HK-2 (cell line): ENCODE results near the gene SCYL3.
"Not testable (repeated sequence)": the region's sequence is repeated elsewhere in the genome, so short reads cannot be mapped to it uniquely, and the experiment has no call there.

Source experiments
- DNase-seq: peaks from one replicate; pipeline ENCODE4 v3.0.0-alpha.2; 2018; ENCODE audit not compliant: unreplicated experiment

The SCYL3 gene, protein sequence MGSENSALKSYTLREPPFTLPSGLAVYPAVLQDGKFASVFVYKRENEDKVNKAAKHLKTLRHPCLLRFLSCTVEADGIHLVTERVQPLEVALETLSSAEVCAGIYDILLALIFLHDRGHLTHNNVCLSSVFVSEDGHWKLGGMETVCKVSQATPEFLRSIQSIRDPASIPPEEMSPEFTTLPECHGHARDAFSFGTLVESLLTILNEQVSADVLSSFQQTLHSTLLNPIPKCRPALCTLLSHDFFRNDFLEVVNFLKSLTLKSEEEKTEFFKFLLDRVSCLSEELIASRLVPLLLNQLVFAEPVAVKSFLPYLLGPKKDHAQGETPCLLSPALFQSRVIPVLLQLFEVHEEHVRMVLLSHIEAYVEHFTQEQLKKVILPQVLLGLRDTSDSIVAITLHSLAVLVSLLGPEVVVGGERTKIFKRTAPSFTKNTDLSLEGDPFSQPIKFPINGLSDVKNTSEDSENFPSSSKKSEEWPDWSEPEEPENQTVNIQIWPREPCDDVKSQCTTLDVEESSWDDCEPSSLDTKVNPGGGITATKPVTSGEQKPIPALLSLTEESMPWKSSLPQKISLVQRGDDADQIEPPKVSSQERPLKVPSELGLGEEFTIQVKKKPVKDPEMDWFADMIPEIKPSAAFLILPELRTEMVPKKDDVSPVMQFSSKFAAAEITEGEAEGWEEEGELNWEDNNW

DNA sequence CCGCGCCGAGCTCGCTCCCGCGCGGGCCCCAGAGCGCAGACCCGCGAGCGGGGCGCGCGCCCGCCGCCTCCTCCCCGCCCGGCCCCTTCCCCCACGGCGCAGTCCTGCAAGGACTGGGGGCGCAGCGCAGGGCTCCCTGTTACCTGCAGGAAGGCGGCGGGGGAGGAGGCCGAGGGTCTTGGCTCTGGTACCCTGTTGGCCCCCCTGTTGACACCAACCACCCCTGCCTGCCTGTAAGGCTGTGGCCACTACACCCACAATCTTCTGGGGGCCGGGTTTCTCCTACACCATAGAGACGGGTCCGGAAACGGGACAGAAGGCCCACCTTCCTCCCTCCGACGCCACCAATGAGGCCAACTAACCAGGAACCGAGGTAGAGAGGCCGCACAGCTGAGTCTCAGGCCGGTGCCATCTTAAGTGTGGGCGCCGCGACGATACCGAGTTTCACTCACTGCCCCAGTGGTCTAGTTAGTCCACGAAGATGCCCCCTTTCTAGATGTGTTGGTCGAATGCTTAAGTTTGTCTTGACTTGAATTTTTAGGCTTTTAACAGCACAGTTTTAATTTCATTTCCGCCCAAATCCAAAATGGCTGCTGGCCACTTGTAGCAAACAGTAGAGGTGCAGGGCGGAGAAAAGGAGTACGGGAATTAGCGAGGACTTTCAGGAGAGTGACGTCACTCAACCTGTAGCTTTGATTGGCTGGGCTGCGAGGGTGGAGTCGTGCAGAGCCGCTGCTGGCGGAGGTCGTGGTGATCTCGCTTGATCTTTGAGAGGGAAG, at the start of gene SCYL3:
TSS of gene SCYL3 (minus strand) at position 252 of the 779 bp plus-strand sequence. CDS start 5,056 bp downstream, outside the sequence.
- DNase-seq: peak; percentile 91

DNA sequence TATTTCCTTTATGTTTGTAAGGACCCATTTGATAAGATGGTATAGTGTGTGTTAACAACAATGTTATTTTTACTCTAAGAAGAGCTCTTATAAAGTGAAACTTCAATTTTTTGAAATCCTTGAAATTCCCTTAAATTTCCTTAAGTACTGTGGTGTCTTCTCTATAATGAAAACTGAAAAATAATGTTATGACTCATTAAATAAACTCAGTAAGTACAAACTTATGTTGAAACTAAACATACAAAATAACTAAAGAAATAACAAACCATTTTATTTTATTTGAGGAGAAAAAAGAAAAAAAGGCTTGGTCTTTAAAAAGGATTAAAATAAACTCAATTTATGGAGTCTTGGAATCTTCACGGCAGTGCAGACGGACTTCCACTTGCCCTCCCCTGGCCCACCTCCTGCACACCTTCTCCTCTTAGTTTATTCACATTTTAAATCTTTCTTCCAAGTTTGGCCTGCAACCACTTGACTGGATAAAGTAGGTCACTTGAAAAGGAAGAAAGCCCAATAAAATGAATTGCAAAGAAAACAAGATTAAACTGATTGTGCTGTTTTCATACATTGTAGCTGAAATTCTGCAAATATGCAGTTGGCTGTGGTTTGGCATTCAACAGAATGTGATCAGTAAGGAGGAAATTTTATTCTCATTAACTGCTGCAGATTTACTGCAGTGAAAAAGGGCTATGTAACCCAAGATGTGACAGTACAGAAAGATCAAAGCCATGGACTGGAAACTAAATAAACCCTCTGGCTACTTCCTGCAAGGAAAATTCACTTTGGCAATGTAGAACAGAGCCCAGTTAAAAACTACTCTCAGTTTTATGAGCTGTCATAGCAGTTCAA, 48.5 kb upstream of the SCYL3 start:
- DNase-seq: no peak

DNA sequence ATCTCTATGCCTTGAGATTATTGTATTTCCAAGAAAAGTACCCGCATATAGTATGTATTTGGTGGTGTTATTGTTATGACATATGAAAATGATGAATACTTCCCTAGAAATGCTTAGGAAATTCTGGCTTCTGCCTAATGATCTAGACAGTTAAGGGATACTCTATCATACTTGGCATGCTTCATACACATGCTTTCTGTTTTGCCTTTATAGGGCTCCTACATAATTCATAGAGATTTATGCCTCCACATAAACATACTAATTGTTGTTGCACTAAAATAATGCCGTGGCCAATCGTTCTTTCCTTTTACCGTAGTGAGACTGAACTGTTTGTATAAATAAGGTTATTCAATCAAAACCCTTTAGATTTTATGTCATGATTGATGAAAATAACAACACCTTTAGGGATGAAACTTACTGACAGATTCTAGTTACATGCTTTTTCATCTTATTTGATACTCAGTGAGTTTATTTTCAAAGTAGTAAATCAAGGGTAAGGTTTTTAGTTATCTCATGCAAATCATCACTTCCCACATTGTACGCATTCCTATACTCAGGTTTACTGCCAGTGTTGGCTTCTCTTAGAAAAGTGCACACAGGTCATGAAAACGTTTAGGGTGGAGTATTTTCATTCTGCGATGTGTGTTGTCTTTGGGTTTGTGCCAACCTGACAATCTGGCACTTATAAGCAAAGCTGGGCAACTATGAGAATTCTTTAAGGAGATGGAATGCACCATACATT, 40.5 kb upstream of the SCYL3 start:
- no peak for DNase-seq

DNA sequence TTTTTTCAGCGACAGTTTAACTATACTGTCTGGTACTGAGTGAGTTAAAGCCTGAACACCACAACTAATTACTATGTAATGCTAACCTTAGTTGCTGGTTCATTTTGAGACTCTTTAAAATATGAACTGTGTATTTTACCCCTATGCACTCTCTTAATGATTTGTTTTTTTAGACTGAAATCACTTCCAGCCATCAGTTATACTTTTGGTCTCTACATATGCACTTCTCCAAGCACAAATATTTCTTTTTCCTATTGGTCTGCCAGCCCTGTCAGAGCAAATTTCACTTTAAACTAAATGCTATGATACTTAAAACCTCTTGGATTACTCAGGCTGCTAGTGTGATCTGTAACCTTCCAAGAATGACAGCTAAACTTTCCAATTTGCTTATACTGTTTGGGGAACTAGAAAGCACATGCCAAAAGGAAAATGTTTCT, 38.1 kb upstream of the SCYL3 start:
- DNase-seq: no peak

DNA sequence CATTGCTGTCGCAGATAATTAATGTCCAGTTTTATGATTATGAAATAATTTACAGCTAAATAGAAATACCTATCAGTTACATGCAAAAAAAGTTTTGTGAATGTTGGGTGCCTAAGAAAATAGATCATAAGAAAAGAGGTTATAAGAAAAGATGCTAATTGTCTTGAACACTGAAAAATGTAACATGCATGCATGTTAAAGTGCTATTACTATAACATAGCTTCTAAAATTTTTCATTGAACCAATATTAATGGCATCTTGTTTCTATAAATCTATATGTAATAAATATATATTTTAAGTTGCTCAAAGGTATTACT, 35.5 kb upstream of the SCYL3 start:
- no peak for DNase-seq

DNA sequence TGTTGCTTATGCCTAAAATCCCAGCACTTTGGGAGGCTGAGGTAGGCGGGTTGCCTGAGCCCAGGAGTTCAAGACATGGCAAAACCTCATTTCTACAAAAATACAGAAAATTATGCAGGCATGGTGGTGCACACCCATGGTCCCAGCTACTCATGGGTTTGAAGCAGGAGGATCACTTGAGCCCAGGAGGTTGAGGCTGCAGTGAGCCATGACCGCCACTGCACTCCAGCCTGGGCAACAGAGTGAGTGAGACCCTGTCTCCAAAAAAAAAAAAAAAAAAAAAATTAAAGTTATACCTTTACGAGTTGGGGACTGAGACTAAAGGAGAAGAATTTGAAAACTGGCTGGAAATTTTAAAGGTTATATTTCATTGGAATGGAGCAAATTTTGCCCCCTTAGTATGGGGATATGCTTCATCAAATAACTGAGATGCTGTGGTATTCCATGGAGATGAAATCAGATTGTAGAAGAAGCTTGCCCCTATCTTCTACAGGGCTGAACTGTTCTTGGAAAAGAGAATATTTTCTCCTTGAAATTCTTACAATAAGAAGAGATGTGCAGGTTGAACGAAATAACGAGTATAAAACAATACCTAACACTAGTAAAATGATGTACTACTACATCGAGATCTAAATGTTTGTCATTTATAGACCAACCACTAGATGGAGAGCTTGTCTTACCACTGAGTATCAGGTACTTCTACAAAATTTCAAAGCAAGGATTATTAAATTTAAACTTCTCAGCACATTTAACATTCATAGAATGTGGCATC, 34.9 kb upstream of the SCYL3 start:
- DNase-seq: no peak

DNA sequence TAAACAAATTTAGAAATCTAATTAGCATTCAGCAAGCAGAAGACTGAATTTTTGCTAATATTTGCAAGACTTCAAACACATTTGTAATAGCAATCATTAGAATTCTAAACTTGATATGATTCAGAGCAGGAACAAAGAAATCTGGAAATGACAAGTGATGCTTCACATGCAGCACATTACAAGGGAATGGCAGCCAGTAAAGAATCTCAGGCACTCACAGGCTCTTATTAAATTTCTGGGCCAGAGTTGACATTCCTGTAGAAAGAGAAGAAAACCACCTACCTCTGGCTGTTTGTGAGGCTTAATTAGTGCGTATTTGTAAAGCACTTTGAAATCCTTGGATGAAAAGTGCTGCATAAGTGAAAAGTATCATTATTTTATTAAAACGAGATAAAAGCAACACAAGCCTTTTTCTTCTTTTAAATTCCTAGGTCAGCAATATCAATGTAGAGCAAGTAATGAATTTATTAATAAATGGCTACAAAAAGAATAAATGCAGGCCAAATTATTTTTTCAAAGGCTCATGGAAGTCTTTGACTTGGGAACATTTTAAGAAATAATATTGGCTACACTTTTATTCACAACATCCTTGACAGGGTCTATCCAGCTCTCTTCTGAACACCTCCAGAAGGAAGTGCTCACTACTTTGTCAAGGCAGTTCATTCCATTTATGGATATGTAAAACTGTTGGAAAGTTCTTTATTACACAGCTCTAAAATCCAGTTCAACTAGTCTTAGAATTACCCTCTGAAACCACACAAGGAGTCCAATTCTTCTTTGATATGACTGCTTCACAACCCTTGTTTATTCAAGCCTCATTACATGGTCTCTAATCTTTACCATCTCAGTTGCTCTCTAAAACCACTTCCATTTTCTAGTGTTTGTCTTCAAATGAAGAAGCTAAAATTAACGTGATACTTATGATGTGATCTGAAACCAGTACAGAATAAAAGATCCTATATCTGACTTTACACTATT, 32.1 kb upstream of the SCYL3 start:
- DNase-seq: no peak

DNA sequence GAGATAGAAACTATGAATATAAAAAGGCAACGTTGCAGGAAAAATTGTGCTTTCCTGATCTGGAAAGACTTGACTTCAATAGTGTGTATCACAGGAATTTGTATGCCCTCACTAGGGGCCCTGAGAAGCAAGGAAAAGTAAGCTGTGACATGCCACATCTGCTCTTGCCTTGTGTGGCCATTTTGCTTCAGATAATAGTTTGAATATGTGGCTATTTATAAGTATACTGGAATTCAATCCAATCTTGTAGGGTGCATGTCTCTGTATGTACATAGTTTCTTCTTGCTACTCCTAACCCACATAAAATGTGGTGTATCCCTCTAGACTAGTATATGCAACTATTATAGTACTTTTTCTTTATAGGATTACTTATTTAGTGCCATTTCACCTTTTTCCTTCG, 31.1 kb upstream of the SCYL3 start:
- no peak for DNase-seq

DNA sequence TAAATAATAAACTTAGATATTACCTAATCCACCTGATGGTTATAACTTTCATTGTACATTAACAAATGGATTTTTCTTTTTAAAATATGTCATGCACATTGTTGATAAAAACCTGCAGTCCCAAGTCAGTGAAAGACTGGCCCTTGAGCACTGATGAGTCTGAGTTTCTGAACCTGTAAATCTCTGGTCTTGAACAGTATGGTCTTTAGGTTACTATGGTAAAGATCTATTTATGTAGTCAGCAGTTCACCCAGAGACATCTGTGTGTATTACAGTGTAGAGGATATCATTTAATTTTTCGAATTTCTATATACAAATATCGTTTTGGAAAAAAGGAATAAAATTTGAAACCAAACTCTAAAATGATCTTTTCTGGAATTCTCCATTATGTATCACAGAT, 30.4 kb upstream of the SCYL3 start:
- no peak for DNase-seq

DNA sequence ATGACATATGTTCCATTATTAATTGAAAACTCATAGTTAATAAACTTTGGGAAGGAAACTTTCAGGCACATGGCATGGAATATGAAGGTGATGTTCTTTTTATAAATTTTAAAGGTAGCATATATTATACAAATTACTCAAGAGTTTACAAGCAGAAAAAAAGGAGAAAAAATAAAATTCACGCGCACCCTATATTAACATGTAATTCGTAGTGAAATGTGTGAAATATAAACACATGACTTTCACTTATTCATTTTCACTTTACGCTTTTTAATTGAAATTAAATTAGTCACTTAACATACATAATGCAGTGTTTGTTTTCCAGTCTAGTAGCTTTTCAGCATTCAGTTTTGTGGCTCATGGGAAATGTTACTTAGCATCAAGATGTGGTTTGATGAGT, 27.4 kb upstream of the SCYL3 start:
- no peak for DNase-seq

DNA sequence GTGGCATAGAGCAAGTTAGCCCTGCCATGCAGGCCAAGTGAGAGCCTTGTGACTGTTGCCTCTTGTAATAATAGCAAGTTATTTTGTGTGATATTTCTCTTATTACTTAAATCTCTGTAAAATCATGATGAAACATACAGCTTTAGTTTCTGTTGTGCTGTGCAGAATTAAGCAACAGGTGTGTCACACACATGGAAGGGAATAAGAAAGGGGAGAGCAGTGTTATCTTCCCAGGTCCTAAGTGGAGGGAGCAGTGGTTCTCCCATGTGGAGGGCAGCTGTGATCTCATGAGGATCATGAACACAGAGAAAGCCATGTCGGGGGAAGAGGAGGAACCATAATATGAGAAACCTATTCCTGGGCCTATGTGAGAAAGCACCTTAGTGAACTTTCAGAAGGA, 25.2 kb upstream of the SCYL3 start:
- no peak for DNase-seq

DNA sequence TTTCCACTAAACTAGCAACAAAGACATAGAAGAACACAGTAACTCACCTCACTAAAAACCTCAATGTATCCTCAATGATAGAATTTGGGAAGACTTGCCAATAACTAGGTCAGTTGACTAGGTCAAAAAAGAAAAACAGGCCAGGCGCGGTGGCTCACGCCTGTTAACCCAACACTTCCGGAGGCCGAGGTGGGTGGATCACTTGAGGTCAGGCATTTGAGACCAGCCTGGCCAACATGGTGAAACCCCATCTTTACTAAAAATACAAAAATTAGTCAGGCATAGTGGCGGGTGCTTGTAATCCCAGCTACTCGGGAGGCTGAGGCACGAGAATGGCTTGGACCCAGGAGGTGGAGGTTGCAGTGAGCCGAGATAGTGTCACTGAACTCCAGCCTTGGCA, 24.5 kb upstream of the SCYL3 start:
- not testable (repeated sequence) for DNase-seq

DNA sequence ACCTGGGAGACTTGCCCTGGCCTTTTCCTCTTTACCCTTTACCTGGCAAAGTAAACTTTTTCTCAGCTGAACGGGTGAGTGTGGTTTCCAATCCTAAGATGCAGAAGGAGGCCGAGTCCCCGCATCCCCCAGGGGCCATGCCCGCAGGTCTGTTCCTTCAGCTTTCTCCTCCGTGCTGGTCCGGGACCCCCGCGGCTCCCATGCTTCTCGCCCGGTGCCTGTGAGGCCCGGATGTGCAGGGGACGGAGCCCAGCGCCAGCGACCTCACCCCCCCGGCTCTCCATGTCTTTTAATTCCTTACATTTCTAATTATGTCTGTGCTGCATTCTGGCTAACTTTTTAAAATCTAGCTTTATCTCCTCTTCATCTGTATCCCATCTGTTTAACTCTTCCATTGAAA, 21.5 kb upstream of the SCYL3 start:
- DNase-seq: no peak

DNA sequence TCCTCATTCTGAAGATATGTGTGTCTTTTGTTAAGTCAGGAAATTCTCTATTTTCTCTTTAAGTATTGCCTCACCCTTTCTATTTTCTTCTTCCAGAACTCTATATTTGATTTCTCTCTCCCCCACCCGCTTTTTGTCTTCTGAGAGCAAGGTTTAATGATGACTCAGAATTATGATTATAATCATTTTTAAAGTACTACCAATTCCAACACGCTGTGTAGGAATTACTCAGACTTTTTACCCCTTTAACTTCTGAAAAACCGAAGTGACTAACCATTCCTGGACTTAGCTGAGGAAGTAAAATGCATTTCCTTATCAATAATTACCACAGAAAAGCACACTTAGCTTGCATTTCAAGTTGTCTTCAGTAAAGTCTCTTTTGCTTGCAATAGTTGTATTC, 20.8 kb upstream of the SCYL3 start:
- no peak for DNase-seq

DNA sequence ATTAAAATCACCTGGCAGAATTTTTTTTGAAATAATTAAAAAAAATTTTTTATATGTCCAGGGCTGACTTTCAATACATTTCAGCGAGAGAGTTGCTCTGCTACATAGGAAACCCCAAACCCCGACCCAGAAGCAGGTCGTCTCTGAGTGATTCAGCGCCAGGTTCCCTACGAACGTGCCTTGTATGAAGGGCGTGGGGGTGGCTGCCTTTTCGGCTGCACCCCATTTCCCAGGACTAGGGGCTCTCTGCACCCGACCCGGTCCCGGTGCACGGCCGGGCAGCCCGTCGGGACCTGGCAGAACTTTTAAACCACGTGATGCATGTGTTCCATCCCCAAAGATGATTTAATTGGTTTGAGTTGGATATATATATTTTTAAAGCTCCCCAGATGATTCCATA, 15.8 kb upstream of the SCYL3 start:
- DNase-seq: no peak

DNA sequence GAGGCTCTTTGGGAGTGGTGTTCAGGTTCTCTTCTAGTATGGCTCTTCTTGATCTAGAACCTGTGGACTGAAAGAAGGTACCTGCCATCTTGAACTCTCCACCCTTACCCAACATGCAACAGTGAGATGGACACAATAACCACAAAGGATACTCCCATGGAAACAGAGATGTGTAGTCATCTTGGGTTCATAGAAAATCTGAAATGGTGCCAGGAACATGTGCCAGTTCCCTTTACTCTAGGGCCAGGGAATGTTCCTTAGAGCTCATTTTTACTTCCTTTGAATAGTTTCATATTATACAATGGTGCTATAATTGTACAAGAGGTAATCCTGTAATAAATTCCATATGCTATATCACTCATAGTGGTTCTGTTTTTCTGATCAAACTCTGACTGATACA, 13.2 kb upstream of the SCYL3 start:
- DNase-seq: no peak

DNA sequence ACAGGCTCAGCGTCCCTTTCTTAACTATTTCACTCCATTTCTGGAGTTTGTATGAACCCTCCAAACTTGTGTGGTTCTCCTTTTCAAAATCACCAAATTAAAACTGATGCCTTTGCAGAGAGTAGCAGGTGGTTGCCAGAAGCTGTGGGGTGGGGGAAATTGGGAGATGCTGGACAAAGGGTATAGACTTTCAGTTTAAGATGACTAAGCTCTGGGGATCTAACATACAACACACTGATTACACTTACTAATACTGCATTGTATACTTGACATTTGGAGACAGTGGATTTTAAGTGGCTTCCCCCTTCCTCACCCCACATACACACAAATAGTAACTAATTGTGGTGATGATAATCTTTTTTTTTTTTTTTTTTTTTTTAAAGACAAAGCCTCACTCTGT, 11.1 kb upstream of the SCYL3 start:
- DNase-seq: no peak

DNA sequence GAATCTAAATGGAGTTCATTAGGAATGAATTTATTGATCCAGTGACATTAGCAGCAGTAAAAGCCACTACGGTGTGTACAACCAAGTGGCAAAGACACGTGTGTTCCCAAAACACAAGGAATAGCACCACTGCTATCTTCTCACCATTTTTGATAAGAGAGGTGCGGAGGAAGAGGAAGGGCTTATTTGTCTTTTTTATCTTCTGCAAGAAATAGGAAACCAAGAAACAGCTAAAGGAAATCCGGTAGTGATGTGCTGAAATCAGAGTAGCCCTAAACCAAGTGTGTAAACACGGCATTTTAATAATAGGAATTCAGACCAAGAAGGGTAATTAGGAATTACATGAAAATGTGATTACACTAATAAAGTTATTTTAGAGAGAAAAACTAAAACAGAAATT, 9.1 kb upstream of the SCYL3 start:
- DNase-seq: no peak

DNA sequence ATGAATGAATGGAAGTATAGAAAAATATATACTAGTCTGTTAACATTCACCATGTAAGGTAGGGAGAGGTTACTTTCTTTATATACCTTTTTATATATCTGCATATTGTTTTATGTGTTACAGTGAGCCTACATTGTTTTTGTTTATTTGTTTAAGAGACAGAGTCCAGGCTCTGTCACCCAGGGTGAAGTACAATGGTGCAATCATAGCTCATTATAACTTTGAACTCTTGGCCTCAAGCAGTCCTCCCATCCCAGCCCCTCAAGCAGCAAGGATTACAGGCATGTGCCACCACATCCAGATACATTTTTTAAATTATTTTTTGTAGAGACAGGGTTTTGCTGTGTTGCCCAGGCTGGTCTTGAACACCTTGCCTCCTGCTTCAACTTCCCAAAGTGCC, 7.4 kb upstream of the SCYL3 start:
- no peak for DNase-seq
